HG03280 (cell line): Measurements from ENCODE around the gene PKNOX1.
A peak's percentile ranks its signal among the peaks of the same experiment; 100 is the strongest.
"Not testable (repeated sequence)": the region's sequence is repeated elsewhere in the genome, so short reads cannot be mapped to it uniquely, and the experiment has no call there.

Experiments
- ATAC-seq: cut with Tn5 transposase; IDR thresholded peaks from one replicate; pipeline ENCODE4 v1.9.1; 2021; ENCODE audit warnings: mild to moderate bottlenecking, moderate library complexity; ENCODE audit not compliant: unreplicated experiment

The PKNOX1 gene

GRCh38 chr21:42949094-42949755 lies 25.1 kb upstream of the PKNOX1 start:
- ATAC-seq = not testable (repeated sequence)

GRCh38 chr21:42951193-42951592 lies 23.2 kb upstream of the PKNOX1 start:
- not testable (repeated sequence) for ATAC-seq

GRCh38 chr21:42956824-42957630 lies 17.3 kb upstream of the PKNOX1 start:
- ATAC-seq = peak; percentile 100

DNA sequence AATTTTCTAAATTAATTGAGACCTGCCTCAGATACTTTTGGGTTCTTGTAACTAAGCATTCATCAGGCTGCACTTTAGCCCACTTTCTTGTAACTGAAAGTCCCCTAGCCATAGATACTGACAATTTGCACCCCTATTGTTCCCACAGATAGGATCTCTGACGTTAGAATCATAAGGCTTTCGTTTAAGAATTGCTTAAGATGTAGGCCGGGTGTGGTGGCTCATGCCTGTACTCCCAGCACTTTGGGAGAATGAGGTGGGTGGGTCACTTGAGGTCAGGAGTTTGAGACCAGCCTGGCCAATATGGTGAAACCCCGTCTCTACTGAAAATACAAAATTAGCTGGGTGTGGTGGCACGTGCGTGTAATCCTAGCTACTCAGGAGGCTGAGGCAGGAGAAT lies 16.2 kb upstream of the PKNOX1 start:
- ATAC-seq = not testable (repeated sequence)

GRCh38 chr21:42959728-42960127 lies 14.6 kb upstream of the PKNOX1 start:
- ATAC-seq = no peak

- ATAC-seq = no peak
Observed at GRCh38 chr21:42962380-42963007, 11.9 kb upstream of the PKNOX1 start.

GRCh38 chr21:42964086-42964485 lies 10.3 kb upstream of the PKNOX1 start:
- ATAC-seq = no peak

DNA sequence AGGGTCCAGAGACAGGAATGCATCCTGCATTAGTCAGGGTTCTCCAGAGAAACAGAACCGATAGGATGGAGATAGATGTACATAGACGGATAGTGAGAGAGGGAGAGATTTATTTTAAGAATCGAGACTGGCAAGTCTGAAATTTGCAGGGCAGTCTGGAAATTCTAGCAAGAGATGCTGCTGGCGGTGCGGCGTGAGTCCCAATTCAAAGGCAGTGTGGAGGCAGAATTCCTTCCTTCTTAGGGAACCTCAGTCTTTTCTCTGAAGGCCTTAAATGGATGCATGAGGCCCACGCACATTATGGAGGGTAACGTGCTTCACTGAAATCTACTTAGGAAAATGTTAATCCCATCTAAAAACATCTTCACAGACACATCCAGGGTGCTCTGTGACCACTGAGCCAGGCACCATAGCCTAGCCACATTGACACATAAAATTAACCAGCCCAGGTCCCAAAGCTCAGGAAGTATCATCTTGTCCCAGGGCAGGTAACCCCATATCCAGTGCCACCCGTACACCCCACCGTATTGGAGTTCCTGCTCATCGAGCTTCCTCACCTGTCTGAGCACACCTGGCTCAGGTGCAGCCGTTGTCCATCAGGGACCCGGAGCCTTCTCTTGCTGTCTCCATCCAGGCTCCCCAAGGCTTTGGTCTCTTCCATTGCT lies 9.7 kb upstream of the PKNOX1 start:
- no peak for ATAC-seq

GRCh38 chr21:42965211-42965560 lies 9.2 kb upstream of the PKNOX1 start:
- ATAC-seq = no peak

DNA sequence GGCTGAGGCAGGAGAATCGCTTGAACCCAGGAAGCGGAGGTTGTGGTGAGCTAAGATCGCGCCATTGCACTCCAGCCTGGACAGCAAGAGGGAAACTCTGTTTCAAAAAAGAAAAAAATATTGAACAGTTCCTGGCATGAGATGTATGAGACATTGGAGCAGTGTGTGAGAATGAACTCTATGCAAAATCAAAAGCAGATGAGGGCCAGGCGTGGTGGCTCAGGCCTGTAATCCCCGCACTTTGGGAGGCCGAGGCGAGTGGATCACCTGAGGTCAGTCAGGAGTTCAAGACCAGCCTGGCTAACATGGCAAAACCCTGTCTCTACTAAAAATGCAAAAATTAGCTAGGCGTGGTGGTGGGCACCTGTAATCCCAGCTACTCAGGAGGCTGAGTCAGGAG lies 6.7 kb upstream of the PKNOX1 start:
- ATAC-seq = not testable (repeated sequence)

- ATAC-seq = no peak
Observed at GRCh38 chr21:42969193-42969600, 5.2 kb upstream of the PKNOX1 start.

GRCh38 chr21:42970946-42971653 lies 3.3 kb upstream of the PKNOX1 start:
- no peak for ATAC-seq

DNA sequence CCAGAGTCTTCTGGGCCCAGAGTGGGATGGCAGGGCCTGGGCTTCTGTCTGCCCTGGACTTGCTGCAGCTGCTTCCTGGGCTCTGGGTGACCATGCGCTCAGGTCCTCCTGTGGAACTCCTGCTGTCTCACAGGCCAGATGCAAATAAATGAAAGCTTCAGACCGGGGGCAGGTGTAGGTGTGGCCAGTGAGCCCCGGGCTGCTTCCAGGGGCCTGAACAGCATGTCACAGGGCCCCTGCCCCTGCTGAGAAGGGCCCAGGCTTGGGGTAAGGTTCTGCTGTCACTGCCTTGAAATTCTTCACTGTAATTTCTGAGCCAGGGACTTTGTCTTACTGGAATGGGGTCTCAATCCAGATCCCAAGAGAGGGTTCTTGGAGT lies 2.5 kb upstream of the PKNOX1 start:
- ATAC-seq = no peak

DNA sequence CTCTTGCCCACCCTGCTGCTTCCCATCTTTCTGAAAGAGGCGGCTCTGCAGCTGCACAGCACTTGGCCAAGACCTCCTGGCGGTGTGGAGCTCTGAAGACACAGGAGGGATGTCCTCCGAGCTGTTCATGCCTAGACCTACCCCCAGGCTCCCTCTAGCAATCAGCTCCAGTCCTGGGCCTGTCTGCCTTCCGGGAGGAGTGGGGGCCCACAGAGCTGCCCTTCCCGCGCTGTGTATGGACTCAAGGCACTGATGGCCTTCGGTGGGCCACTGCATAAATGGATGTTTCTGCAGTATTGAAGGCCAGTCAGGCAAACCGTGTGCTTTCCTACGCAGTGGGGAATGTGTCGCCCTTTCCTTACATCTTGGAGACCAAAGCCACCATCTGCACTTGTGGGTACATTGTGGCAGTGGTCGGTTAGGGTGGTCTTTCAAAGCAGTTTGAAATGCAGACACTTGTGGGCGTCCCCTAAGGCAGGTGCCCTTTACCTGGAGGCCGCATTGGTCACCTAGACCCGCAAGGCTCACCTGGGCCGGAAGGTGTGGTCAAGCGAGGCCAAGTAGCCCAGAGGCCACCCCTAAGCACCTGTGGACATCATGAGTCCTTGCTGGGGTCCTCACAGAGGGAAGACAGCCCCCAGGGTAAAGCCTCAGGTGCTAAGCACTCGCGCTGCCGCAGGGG lies 912 bp upstream of the PKNOX1 start:
- ATAC-seq = no peak

DNA sequence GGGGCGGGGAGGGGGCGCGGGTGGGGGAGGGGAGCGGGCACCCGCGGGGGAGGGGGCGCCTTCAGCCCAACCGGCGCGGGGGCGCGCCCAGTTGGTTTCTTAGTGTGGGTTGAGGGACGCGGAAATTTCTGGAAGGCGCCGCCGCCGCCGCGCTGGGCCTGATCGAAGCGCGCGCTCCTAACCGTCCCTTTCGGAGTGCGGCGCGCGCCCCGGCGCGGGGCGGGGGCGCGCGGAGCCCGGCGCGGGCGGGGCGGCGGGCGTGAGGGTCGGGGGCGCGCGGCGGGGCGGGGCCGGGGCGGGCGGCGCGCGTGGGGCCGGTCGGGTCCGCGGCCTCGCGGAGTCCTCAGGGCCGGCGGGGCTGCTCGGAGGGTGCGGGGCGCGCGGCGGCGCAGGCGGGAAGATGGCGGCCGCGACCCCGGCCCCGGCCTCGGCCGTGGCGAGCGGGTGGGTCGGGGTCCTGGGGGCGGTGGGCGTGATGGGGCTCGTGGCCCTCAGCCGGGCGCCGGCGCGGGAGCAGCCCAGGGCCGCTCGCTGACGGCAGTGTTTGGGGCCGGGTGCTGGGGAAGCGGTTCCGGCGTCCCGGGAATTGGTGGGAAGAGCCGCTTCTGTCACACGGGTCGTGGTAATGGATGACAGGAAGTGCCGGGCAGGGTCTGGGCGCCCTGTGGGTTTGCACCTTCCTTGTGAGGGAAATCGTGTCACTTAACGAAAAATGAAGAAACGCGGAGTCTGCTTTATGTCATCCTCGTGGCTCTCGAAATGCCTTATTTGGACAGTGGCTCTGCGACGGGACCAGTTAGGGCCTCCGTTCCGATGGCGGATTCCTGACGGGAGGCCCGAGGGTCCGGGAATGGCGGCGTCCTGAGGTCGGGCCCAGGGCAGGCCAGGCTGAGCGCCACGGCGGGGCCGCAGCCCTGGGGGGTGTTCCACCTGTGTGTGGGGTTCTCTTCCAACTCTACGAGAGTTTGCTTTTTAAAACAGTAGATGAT lies 764 bp downstream of the PKNOX1 start:
- peak; percentile 31 for ATAC-seq

DNA sequence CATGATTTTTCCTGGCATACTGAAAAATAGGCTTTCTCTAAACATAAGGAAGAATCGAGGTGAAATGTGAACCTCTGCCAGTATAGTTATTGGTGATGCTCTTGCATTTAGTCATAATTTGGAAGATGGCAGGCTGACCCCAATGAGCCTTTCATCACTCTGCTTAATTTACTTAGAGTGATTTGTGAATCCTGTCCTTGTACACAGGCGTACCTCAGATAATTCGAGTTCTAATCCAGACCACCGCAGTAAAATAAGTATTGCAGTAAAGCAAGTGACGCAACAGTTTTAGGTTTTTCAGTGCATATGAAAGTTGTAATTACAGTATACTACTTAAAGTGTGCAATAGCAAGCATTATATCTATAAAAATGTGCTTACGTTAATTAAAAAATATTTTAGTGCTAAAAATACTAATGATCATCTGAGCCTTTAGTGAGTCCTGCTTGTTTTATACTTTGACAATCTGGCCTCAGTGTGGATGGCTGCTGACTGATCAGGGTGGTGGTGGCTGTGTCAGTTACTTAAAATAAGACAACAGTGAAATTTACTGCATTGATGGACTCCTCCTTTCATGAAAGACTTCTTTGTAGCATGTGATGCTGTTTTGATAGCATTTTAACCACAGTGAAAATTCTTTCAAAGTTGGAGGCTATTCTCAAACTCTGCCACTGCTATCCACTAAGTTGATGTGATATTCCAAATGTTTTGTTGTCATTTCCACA lies 1.7 kb downstream of the PKNOX1 start:
- no peak for ATAC-seq

GRCh38 chr21:42980312-42981213 lies 6.2 kb downstream of the PKNOX1 start:
- no peak for ATAC-seq

- ATAC-seq = no peak
Observed at GRCh38 chr21:42981214-42981523, 6.8 kb downstream of the PKNOX1 start.
